Fibroblast of upper back skin (primary cell): ENCODE results near the gene OTULIN.

Source experiments
- DNase-seq: peaks from one replicate; pipeline ENCODE4 v3.0.0-alpha.2; 2013

Gene OTULIN

GRCh38 chr5:14744296-14745187, 80.0 kb downstream of the OTULIN start:
- DNase-seq, result no peak

GRCh38 chr5:14745188-14745563, 80.7 kb downstream of the OTULIN start:
- no peak for DNase-seq

GRCh38 chr5:14745753-14746152, 81.2 kb downstream of the OTULIN start:
- DNase-seq, result no peak

GRCh38 chr5:14748180-14748900, 83.8 kb downstream of the OTULIN start:
- no peak for DNase-seq
